GOT3 (cell line): ENCODE results near the gene TSPAN31.

Source experiments
- DNase-seq: peaks from one replicate; lab custom pipeline; 2025; ENCODE audit warnings: mixed read lengths; lab: John Stamatoyannopoulos, UW

Gene TSPAN31

GRCh38 chr12:57752668-57753000, 7.8 kb downstream of the TSPAN31 start:
- DNase-seq = no peak

GRCh38 chr12:57753756-57754337, 9.0 kb downstream of the TSPAN31 start:
- no peak for DNase-seq

- DNase-seq = no peak
Observed at GRCh38 chr12:57754411-57755193, 9.8 kb downstream of the TSPAN31 start, which contains the start of gene MARCHF9. Gene MARCHF9 (plus strand): TSS chr12:57755103. CDS start chr12:57755529, 426 bp downstream.

GRCh38 chr12:57755194-57755453, 10.3 kb downstream of the TSPAN31 start:
- DNase-seq = no peak

- no peak for DNase-seq
Observed at GRCh38 chr12:57755454-57756372, 10.9 kb downstream of the TSPAN31 start.

GRCh38 chr12:57756406-57757341, 11.8 kb downstream of the TSPAN31 start:
- DNase-seq = no peak

- DNase-seq = no peak
Observed at GRCh38 chr12:57757771-57758170, 12.9 kb downstream of the TSPAN31 start.

- DNase-seq = no peak
Observed at GRCh38 chr12:57758552-57759359, 13.9 kb downstream of the TSPAN31 start.

- no peak for DNase-seq
Observed at GRCh38 chr12:57759360-57759980, 14.6 kb downstream of the TSPAN31 start.

GRCh38 chr12:57760347-57760982, 15.6 kb downstream of the TSPAN31 start:
- DNase-seq = no peak

- DNase-seq = no peak
Observed at GRCh38 chr12:57761391-57761998, 16.7 kb downstream of the TSPAN31 start.

- no peak for DNase-seq
Observed at GRCh38 chr12:57762463-57762862, 17.6 kb downstream of the TSPAN31 start.

- DNase-seq = no peak
Observed at GRCh38 chr12:57763881-57764661, 19.2 kb downstream of the TSPAN31 start.

GRCh38 chr12:57764662-57765002, 19.8 kb downstream of the TSPAN31 start:
- no peak for DNase-seq

- peak; percentile 100 for DNase-seq
Observed at GRCh38 chr12:57765003-57765697, 20.3 kb downstream of the TSPAN31 start.

- DNase-seq = peak; percentile 98
Observed at GRCh38 chr12:57765698-57766463, 21.0 kb downstream of the TSPAN31 start.
